Renal cortical epithelial cell (primary cell): ENCODE results near the gene GPR84. TPM values are rescaled to one million over a fixed set of nuclear protein-coding genes. Genes with fewer than 3 reads are reported as not detected.

Experiments used
- DNase-seq: peaks from one replicate; pipeline ENCODE4 v3.0.0-alpha.2; 2011; ENCODE audit warnings: low read depth
- total RNA-seq: library from RNA; depleted of rRNA; stranded (reverse); fragments of >200 nt; gene quantifications from 2 replicates; pipeline ENCODE4 v1.2.3, GENCODE V29; 2014

The GPR84 gene
- not detected in 2 replicates for total RNA-seq

DNA sequence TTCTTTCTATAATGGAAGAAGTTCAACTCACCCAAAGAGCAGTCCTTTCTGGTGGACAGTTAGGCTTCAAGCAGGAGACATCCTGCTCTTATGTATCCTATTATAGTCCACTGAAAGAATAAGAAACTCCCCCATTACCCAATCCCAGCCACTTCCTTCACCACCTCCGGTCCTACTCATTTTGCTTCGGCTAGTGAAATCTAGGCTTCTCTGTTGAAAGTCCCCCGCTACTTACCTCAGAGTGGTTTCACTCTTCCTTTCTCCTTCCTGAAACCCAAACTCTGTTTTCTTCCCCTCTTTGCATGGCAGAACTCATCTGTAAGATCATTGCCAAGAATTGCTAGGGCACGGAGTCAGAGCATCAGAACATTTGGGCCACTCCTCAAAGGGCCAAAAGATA, at the start of gene GPR84:
Gene GPR84, minus strand, starts transcription at position 74 of the 400 bp plus-strand sequence. CDS start 635 bp downstream, outside the sequence.
- no peak for DNase-seq

DNA sequence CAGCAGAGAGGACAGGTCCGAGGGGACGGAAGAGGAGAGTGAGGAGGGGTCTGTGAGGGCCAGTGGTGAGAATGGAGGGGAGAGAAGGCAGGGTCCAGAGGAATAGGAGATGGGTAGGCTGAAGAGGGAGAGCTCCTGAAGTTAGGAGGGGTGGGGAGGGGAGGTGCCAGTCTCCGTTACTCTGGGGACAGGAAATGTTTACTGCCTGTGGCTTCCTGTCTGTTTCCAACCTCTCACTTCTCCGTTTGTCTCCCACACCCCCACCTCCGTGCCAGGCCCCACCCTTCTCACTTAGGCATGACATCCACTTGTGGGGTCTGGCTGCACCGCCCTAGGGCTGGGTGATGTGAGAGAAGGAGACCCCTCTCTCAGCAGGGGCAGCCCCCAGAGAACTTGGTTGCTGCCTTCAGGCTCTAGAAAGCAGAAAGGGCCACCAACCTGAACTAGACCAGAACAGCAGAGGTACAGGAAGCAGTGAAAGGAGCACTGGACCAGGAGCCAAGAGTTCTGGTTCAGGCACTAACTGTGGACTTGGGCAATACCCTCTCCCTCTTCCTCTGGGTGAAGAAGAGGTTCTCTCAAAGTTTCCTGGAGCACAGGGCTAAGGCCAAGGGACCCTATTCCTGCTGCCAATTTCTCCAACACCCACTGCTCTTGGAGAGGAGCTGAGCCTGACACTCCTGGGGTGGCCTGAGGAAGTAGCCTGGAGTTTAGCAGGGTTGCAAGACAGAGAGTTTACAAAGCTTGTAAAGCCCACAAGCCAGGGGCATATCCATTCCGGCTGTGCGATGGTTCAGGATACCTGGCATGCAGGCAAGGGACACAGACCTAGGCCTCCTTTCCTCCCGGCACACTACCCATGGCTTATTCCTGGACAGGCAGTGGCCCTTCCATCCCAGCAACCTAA, 49.3 kb upstream of the GPR84 start:
- no peak for DNase-seq

DNA sequence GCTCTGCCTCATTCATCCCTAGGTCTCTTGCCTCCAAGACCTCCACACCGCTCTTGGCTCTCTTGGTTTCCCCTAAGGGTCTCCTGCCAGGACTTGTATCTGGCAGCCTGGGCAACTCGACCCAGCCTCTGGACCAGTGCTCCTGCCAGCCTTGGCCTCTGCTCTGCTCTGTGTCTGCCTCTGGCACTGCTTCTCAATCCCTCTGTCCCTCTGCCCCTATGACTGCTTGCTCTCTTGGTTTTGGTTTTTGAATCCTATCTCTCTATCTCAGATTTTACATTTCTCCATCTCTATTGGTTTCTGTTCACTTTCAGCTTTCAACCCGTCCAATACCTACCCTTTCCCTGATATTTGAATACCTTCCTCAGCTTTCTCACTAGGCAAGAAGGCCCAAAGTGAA, 48.5 kb upstream of the GPR84 start:
- DNase-seq = no peak

DNA sequence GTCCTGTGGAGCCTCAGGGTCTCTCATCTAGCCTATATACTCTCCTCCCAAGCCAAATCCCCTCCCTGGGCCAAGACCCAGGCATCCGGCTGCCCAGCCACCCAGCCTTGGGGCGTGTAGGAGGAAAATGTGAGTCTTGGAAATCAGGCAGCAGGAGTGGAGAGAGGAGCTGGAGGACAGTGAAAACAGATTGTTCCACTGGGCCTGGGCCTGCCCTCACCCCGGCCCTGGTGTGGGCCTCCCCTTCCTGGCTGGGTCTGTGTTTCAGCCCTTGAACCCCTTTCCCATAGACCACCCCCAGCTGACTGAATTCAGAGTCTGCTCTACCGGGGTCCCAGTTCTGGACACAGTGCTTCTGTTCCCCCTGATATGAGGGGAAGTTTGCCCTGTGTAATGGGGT, 48.1 kb upstream of the GPR84 start:
- no peak for DNase-seq

DNA sequence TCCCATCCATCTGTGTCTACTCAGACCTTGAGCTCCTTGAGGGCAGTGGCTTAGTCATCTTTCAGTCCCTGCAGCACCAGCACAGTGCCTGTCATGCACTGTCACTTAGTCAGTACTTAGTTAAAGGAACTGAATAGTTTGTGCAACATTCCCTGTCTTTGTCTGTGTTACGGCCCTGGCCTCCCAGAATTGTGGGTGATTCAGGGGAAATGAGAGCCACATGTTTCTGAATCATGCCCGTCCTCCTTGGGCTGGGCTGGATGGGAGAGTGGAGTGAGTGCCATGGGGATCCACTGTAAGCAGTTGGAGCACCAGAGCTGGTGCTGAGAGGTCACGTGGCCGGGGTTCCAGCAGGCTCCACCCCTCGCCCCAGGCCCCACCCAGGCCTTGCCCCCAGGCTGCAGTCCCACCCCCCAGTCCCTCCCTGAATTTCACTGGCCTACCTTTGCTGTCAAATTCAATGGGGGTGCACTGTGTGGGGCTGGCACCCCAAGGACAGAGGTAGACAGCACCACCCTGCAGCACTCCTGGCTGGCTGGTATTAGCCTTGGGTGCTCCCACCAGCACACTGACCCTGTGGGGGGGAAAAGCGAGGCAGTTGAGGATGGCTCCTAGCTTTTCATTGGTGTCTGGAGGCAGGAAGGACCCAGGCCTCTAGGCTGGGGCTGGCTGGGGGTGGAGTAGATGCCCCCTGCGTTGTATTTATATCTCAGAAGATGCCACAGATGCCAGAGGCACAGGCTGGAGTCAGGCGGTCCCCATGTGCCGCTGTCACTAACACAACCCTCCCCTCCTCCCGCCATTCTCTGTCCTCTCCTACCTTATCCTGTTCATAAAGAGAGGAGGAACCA, 47.3 kb upstream of the GPR84 start:
- peak; percentile 93 for DNase-seq

DNA sequence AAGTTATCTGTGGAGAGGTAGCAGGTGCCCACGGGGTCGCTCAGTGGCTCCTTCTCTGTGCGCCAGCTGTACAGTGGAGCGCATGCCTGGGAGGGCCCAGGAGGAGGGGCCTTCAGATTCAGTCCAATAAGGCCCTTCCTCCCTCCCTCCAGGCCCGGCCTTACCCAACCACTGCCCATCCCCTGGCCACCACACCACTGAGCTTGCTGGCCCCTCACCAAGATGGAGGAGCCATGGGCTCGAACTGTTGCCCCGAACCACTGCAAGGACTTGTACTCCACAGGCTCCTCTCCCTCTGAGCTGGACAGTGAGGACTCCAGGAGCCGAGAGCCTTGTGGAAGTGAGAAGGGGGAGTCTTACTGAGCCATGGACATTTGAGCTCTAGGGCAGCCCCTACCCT, 45.0 kb upstream of the GPR84 start:
- no peak for DNase-seq

DNA sequence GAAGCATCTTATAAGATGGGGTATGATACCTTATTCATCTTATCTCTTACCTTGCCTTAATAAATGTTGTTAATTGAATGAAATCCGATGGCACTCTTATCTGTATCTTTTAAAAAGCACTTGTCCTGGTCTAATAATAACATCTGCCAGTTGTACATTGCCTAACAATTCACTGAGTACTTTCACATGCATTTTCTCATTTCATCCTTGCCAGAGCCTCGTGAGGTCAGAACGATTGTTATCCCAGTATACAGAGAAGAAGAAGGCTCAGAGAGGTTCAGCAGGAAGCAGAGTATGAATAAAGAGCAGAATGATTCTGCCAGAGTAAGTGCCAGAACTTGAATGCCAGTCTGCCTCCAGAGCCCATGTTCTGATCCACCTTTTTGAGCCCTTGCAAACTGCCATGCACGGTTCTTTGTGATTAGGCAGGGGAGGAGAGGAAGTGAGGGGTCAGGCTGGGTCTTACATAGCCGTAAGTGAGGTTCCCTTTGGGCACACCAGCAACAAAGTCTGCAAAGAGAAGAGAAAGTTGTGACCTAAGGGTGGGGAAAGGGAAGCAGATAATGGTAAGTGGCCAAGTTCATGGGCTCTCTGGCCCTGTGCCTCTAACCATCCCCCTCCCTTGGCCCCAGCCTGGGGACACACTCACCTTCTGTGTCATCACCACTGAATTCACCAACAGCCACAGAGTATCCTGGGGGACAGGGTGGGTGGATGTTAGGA, 43.1 kb upstream of the GPR84 start:
- no peak for DNase-seq

DNA sequence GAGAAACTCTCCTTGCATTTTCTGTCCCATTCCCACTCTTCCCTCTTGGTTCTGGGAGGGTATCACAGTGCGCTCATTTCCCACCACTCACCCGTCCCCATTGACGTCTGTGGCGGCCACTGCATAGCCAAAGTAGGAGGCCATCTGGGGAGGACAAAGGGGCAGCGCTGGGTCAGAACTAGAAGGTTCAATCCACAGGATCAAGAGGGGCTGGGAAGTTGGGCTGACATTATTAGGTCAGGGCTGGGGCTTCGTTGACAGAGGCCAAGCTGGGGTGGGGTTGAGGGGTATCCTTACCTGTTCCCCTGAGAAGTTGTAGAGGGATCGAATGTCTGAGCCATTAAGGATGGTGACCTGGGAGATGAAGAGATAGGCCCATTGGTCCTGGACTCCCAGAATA, 41.3 kb upstream of the GPR84 start:
- DNase-seq = no peak

DNA sequence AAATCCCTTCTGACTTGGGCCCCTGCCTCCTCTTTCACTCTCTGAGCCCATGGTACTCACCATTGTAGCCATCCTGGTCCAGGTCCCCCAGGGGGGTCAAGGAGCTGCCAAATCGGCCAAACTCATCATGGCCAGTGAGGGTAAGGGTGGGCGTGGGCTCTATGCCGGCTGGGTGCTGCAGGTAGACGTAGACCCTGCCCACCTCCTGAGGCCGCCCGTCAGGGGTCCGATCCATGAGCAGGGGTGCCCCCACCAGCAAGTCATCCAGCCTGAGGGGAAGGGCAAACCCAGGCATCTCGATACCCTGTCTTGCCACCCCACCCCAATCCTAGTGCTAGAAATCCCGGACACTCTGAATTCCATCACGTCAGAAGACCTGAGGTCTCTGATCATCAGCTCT, 40.8 kb upstream of the GPR84 start:
- no peak for DNase-seq

DNA sequence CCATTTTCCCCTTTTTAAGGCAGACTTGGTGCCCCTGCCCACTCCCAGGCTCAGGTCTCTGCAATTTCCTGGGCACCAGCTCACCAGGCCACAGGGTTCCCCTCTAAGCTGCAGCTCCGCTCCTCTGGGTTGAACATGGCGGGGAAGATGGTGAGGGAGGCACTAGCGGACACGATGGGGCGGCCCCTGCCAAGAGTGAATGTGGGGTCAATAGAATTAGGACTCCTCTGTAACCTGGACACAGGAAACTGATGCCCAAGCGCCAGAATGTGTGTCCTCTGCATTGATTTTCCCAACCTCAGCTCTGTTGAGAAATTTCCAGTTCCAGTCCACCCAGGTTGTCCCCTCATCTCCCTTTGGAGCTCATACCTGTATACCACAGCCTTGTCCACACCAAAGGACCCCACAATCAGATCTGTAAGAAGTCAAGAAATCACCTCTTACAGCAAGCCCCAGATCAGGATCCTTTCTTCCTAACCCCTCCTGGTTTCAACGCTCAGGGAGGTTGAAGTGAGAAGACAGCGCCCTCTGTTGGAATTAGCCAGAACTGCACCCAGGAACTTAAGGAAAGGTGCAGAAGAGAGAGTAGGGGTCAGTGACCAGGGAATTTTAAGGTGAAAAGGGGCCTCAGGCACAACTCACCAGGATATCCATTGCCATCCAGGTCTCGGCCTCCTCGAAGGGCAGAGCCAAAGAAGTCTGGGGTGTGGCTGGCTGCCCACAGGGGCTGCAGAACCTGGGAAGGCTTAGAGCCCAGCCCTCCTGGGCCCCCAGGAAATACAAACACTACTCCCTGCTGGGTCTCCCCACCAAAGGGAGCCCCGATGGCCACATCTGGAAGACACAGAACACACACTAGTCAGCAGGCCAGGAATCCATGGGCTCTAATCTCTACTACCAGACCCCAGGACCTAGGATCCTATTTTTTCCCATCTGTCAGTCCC, 40.0 kb upstream of the GPR84 start:
- peak; percentile 58 for DNase-seq

DNA sequence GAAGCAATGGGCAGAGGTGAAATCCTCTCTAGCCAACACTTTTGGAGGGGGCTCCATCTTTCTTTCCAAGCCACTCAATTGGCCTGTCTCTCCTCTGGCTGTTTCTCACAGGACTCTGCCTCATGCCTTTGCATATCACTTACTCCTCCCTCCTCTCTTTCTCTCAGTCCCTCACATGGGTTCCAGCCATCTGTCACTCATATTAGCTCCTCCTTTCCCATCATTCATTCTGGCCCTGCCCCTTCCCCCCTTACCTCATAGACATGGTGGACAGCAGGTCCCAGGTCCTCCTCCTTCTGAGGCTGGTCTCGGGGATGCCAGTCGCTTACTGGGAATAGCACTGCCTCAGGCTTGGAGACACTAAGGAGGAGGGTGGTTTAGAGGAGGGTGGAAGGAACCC, 36.8 kb upstream of the GPR84 start:
- DNase-seq = no peak

DNA sequence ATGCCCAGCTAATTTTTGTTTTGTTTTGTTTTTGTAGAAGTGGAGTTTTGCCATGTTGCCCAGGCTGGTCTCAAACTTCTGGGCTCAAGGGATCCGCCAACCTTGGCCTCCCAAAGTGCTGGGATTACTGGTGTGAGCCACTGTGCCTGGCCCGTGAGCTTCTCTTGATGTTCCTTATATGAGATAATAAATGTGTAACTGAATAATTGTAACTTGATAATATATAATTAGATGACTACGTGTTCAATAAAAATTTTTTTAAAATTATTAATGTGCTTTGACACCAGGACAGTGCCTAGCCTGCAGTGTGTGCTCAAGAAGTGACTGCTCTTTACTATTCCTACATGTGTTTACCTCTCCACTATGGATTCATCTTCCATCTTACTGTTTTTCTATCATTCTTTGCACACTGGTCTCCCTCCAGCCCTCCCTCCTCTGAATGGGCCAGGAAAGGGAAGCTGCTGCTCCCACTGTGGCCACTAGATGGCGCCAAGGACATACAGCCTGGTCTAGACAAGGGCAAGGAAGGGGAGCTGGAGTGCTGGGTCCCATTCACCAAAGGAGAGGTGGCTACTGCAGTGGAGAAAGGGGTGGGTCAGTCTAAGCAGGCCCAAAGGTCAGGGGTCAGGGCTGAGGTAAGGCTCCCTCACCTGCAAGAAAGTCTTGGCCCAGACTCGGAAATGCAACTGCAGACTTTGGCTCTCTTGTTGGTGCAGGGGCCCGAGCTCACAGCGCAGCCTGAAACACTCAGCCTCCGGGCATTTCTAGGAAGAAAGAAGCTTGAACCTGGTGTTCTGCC, 34.9 kb upstream of the GPR84 start:
- peak; percentile 59 for DNase-seq

DNA sequence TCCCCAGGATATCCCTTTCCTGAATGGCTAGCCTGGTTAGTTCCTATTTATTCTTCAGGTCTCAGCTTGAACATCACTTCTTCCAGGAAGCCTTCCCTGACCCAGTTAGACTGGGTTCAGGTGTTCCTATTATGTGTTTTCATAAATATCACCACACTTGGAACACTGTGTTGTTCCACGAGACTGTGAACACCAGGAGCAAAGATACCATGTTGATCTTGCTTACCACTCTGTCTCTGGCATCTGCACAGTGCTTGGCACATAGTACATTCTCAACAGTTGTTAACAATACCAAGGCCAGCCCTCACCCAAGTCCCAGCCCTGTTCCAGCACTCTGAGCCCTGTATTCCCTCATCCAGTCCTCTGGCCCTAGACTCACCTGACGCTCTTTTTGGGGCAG, 33.9 kb upstream of the GPR84 start:
- DNase-seq = no peak

DNA sequence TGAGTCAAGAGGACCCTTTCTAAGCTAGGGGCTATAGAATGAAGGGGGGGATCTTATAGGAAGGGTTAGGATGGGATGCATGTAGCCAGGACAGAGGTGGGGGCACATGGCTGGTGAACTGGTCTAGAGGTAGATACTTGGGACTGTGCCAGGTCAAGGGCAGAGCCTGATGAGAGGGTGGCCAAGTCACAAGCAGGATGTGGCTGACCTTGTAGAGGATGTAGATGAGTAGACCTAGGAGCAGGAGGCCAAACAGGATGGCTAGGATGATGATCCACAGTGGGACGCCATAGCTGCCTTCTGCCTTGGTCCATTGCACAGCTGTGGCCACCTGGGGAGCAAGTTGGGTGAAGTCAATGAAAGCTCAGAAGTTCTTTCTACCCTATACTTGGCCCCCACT, 32.9 kb upstream of the GPR84 start:
- no peak for DNase-seq

DNA sequence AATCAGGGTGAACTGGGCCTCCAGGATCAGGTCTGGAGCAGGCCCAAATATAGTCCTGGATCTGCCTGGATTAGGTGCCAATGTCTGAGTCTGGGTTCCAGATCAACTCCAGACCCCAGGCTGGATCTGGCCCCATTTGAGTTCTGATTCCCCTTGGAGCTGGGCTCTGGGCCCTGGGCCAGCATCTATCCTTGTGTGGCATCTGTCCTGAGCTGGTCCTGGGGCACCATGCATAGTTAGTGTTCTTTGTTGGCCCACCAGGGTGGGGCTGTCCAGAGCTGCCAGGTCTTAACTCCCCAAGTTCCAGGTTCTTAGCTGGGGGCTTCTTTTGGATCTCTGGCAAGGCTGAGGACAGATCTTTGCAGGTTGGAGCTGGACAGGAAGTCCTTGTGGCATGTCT, 31.3 kb upstream of the GPR84 start:
- DNase-seq = no peak

DNA sequence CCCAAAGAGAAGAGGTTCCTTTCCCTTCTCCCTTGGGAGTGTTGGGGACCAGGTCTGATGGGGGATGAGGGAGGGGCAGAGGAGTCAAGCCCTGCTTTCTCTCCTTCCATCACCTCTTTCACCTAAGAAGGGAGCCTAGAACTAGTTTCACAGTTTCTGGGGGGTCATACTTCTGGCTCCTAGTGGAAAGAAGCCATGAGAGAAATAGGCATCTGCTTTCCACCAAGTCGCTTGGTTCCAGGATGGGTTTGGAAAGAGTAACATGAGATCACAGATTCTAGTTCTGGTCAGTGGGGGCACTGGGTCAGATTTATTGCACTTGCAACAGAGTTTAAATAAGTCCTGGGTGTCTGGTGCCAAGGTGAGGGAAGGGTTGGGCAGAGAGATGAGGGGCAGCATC, 30.7 kb upstream of the GPR84 start:
- no peak for DNase-seq

DNA sequence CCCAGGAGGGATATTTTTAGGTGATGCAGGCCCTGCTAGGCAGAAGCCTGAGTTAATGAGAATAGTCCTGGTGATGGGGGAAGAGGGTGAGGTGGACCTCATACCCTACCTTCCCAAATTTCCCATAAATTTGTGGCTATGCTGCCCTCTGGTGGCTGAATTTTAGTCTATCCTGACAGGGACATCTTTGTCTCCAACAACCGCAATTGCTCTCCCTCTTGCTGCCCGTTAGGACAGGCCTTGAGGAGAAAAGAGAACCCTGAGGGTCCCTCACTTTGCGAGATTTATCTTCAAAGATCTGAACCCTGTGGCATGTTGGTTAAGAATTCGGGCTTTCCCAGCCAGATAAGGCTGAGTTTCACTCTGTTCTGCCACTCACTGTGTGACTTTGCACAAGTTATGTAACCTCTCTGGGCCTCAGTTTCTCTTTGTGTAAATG, 30.0 kb upstream of the GPR84 start:
- peak; percentile 28 for DNase-seq

DNA sequence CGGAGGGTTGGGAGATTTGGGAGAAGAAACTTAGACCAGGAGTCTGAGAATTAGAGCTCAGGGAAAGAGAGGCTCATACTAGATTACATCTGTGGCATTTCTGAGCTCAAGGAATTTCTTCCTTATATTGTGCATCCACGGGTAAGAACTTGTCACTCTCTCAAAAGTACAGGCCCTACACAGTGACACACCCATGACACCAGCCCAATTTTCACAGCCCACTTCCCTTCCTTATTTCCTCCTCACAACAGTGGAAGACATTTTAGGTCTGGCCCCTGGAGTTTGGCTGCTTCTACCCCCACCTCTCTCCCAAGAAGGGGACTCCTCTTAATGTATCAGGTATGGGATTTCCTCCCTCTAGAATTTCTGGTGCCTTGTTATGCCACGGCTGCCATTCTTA, 29.5 kb upstream of the GPR84 start:
- no peak for DNase-seq

DNA sequence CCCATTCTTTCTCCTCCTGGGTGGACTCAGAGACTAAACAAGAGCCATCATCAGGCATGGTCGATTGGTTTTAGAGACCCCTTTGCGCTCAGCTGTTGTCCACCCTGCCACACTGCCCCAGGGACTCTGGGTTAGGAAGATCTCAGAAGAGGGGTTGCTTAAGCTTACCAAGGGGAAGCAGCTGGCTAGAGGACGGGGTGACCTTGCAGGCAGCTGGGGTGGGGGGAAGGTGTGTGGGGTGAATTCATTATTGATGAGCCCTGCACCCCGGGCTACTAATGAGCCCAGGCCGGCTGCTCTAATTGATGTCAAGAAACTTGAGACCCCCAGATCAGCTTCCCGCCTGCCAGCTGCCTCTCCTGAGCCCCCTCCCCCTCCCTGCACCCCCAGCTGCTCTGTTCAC, 28.9 kb upstream of the GPR84 start:
- DNase-seq = no peak
